Embryonic facial prominence (tissue), 1 donor: Measurements from ENCODE around the gene PTF1A.

Experiments
- DNase-seq: peaks from one replicate; pipeline ENCODE4 v3.0.0-alpha.2; 2016; ENCODE audit errors: extremely low spot score

PTF1A gene

GRCh38 chr10:23186697-23187096 lies 5.4 kb upstream of the PTF1A start:
- no peak for DNase-seq

- DNase-seq, result no peak
Observed at GRCh38 chr10:23187155-23187554, 5.0 kb upstream of the PTF1A start.

- no peak for DNase-seq
Observed at GRCh38 chr10:23189024-23189423, 3.1 kb upstream of the PTF1A start.

- no peak for DNase-seq
Observed at GRCh38 chr10:23190872-23191763, 994 bp upstream of the PTF1A start.

GRCh38 chr10:23192712-23193434 lies 761 bp downstream of the PTF1A start:
- DNase-seq, result no peak

- DNase-seq, result no peak
Observed at GRCh38 chr10:23193435-23194074, 1.4 kb downstream of the PTF1A start.

GRCh38 chr10:23194471-23194965 lies 2.4 kb downstream of the PTF1A start:
- no peak for DNase-seq

GRCh38 chr10:23194966-23195845 lies 3.1 kb downstream of the PTF1A start:
- DNase-seq, result no peak

- no peak for DNase-seq
Observed at GRCh38 chr10:23195846-23196600, 3.9 kb downstream of the PTF1A start.

- no peak for DNase-seq
Observed at GRCh38 chr10:23196915-23197314, 4.8 kb downstream of the PTF1A start.

GRCh38 chr10:23197416-23197861 lies 5.3 kb downstream of the PTF1A start:
- no peak for DNase-seq

- DNase-seq, result no peak
Observed at GRCh38 chr10:23198610-23198939, 6.5 kb downstream of the PTF1A start.

- DNase-seq, result no peak
Observed at GRCh38 chr10:23198940-23199767, 7.0 kb downstream of the PTF1A start.

- DNase-seq, result no peak
Observed at GRCh38 chr10:23199768-23200511, 7.8 kb downstream of the PTF1A start.

GRCh38 chr10:23200586-23200985 lies 8.5 kb downstream of the PTF1A start:
- DNase-seq, result no peak

- no peak for DNase-seq
Observed at GRCh38 chr10:23200997-23201652, 9.0 kb downstream of the PTF1A start.

- DNase-seq, result no peak
Observed at GRCh38 chr10:23201837-23202236, 9.7 kb downstream of the PTF1A start.

GRCh38 chr10:23202779-23203178 lies 10.7 kb downstream of the PTF1A start:
- no peak for DNase-seq
